ENCODE results near the gene MEMO1. TPM values are rescaled to one million over a fixed set of nuclear protein-coding genes. Genes with fewer than 3 reads are reported as not detected.
"Not testable (repeated sequence)": the region's sequence is repeated elsewhere in the genome, so short reads cannot be mapped to it uniquely, and the experiment has no call there.

The MEMO1 gene
- total and polyA plus RNA-seq, 2 donors (not counting 1 experiment from before 2014, with no cell fraction given): 44.8 to 65.8 TPM

DNA sequence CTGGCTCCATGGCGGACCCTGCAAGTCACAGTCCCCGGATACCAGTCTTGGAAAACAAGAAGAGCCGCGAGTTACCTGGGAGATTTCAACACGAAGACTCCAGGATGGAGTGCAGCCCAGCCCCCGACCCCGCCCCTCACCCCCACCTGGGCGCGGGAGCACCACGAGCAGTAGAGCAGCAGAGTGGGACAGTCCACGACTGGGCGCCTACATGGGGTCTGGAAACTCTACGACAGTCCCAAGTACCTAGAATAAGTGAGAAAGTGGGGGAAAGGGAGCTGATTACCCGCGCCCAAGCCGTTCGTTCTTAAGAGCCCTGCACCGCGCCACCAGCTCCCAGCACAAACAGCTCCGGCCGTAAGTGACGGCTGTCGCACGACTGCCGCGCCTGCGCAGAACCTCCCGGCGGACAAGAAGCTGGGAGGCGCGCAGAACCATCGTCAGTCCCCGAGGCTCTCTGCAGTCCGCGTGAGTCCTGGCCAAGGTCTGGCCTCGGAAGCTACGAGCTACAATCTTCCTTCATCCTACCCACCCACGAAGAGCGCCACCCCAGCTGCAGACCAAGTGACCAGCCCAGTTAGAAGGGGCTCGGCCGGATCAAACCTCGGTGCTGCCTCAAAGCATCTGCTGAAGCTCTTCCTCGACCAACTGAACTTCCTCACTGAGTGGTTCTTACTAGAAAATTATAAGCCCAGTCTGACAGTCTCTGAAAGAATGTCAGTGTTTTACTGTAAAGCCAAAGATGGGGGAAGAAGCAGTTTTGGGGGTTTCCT, 28.8 kb upstream of the MEMO1 start, which contains the start of gene DPY30:
Gene DPY30, minus strand, starts transcription at position 359 of the 773 bp plus-strand sequence. Its CDS starts 349 bp downstream, at position 10.
- H3K36me3 ChIP-seq (replicated peaks in 1 of 2; ENCODE audit: control extremely low read depth in 1 of 2, control insufficient read depth in 1 of 2, extremely low read depth in 1 of 2, insufficient read depth in 2 of 2, low read length in 1 of 2): peaks cover 0 to 8% of the 10 kb centered on the region in 2 experiments
- CTCF ChIA-PET: interaction anchor here (0.5 to 2.6 kb wide), 8 partner anchors 17 to 121 kb away, joined by 3 to 16 read pairs (median 4); partner anchors contain the start of genes MEMO1 and SPAST
- POLR2A ChIA-PET: interaction anchor here (0.6 to 2.5 kb wide), 6 partner anchors 16 to 56 kb away, joined by 3 to 27 read pairs (median 4); partner anchors contain the start of genes MEMO1 and SPAST
- no peaks in the 10 kb centered on the region for H4K20me1 ChIP-seq (ENCODE audit: control insufficient read depth, insufficient read depth, low read length, poor library complexity, severe bottlenecking)
- Mint-ChIP-seq H3K9me3 (ENCODE audit: insufficient read depth) (no peaks in the 10 kb centered on the region), H3K4me3 (peak within 1 kb of the TSS; percentile 97), H3K27ac (peak within 1 kb of the TSS; percentile 97), H3K4me1 (peaks cover 19% of the 10 kb centered on the region), H3K27me3 (no peaks in the 10 kb centered on the region)
- TF ChIP-seq, protein P1, sequence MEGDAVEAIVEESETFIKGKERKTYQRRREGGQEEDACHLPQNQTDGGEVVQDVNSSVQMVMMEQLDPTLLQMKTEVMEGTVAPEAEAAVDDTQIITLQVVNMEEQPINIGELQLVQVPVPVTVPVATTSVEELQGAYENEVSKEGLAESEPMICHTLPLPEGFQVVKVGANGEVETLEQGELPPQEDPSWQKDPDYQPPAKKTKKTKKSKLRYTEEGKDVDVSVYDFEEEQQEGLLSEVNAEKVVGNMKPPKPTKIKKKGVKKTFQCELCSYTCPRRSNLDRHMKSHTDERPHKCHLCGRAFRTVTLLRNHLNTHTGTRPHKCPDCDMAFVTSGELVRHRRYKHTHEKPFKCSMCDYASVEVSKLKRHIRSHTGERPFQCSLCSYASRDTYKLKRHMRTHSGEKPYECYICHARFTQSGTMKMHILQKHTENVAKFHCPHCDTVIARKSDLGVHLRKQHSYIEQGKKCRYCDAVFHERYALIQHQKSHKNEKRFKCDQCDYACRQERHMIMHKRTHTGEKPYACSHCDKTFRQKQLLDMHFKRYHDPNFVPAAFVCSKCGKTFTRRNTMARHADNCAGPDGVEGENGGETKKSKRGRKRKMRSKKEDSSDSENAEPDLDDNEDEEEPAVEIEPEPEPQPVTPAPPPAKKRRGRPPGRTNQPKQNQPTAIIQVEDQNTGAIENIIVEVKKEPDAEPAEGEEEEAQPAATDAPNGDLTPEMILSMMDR (IDR thresholded peaks at IDR 0.05): no peak
- no peak for TF ChIP-seq EZH2 (IDR thresholded peaks at IDR 0.05; ENCODE audit: borderline replicate concordance, insufficient read depth, low read depth, low read length, poor library complexity, severe bottlenecking)
- H3K4me2 ChIP-seq (replicated peaks; ENCODE audit: low read depth, low read length, poor library complexity, severe bottlenecking): peak within 1 kb of the TSS; percentile 79
- H3K9me3 ChIP-seq (ENCODE audit: control extremely low read depth in 1 of 3, control insufficient read depth in 2 of 3, insufficient read depth in 1 of 3, low read length in 2 of 3): no peaks in the 10 kb centered on the region
- ATAC-seq (ENCODE audit: low read depth): peak; percentile 95
- peaks cover 5 to 12% of the 10 kb centered on the region in 2 donors for H3K4me1 ChIP-seq (ENCODE audit: control insufficient read depth in 2 of 2, insufficient read depth in 2 of 2, low read length in 2 of 2)
- H3K27ac ChIP-seq (ENCODE audit: low read length in 2 of 2): peak within 1 kb of the TSS; percentile 73 to 76
- under 1% methylated on average over 35 of the region's 43 CpGs for WGBS (ENCODE audit: insufficient coverage)
- DNase-seq: peak; percentile 94
- H3K4me3 ChIP-seq (ENCODE audit: control extremely low read depth in 1 of 5, extremely low read depth in 1 of 5, insufficient read depth in 1 of 5, low read depth in 2 of 5, low read length in 4 of 5): peak within 1 kb of the TSS; percentile 58 to 86 (median 78)
- peak within 1 kb of the TSS; percentile 89 for H2AFZ ChIP-seq (ENCODE audit: insufficient read depth, low read depth, low read length, poor library complexity, severe bottlenecking)
- peak within 1 kb of the TSS; percentile 79 for H3K9ac ChIP-seq (ENCODE audit: low read length)
- no peaks in the 10 kb centered on the region for H3K27me3 ChIP-seq (replicated peaks in 1 of 4; ENCODE audit: control extremely low read depth in 1 of 4, control insufficient read depth in 3 of 4, insufficient read depth in 4 of 4, low read length in 3 of 4)
- peaks cover 18% of the 10 kb centered on the region for H3K79me2 ChIP-seq (ENCODE audit: control insufficient read depth, insufficient read depth, low read length)
- intact Hi-C loops (cut with micrococcal nuclease): loop anchor here (1.0 kb wide), 3 partner anchors 24 to 59 kb away; partner anchors contain the start of genes MEMO1 and SPAST

DNA sequence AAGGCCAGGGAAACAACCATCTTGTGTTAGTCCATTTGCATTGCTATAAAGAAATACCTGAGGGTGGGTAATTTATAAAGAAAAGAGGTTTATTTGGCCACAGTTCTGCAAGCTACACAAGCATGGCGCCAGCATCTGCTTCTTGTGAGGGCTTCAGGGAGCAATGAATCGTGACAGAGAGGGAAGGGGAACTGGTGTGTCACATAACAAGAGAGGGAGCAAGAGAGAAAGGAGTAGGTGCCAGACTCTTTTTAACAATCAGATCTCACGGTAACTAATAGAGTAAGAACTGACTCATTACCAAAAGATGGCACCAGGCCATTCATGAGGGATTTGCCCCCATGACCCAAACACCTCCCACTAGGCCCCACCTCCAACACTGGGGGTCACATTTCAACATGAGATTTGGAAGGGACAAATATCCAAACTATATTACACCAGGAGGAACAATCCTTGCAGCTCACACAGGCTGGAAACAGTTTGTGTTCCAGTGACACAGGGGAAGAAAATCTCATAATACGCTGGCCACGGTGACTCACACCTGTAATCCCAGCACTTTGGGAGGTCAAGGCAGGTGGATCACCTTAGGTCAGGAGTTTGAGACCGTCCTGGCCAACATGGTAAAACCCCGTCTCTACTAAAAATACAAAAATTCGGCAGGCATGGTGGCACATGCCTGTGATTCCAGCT, 23.5 kb upstream of the MEMO1 start:
- ChIA-PET POLR2A (interaction anchor here (1.1 kb wide), 1 partner anchor 29 kb away, joined by 3 read pairs; the partner anchor contains the start of gene SPAST), CTCF (interaction anchor here (1.4 kb wide), 1 partner anchor 16 kb away, joined by 4 read pairs; no protein-coding TSS in a partner anchor)
- H3K27me3 ChIP-seq (replicated peaks in 1 of 4; ENCODE audit: control extremely low read depth in 1 of 4, control insufficient read depth in 3 of 4, insufficient read depth in 4 of 4, low read length in 3 of 4); DNase-seq; intact Hi-C loops (cut with micrococcal nuclease); H3K4me2 ChIP-seq (replicated peaks; ENCODE audit: low read depth, low read length, poor library complexity, severe bottlenecking); H3K4me1 ChIP-seq (ENCODE audit: control insufficient read depth in 2 of 2, insufficient read depth in 2 of 2, low read length in 2 of 2); ATAC-seq (ENCODE audit: low read depth); H3K4me3 Mint-ChIP-seq; H3K9me3 Mint-ChIP-seq (ENCODE audit: insufficient read depth); H4K20me1 ChIP-seq (ENCODE audit: control insufficient read depth, insufficient read depth, low read length, poor library complexity, severe bottlenecking); H3K4me3 ChIP-seq (ENCODE audit: control extremely low read depth in 1 of 5, extremely low read depth in 1 of 5, insufficient read depth in 1 of 5, low read depth in 2 of 5, low read length in 4 of 5); H2AFZ ChIP-seq (ENCODE audit: insufficient read depth, low read depth, low read length, poor library complexity, severe bottlenecking); H3K9ac ChIP-seq (ENCODE audit: low read length); H3K27me3 Mint-ChIP-seq; H3K27ac ChIP-seq (ENCODE audit: low read length in 2 of 2); H3K9me3 ChIP-seq (ENCODE audit: control extremely low read depth in 1 of 3, control insufficient read depth in 2 of 3, insufficient read depth in 1 of 3, low read length in 2 of 3): not testable (repeated sequence)
- H3K27ac Mint-ChIP-seq: peak overlapping the region; percentile 42
- Histone ChIP-seq H3K36me3 (replicated peaks in 1 of 2; ENCODE audit: control extremely low read depth in 1 of 2, control insufficient read depth in 1 of 2, extremely low read depth in 1 of 2, insufficient read depth in 2 of 2, low read length in 1 of 2) (peaks cover 0 to 19% of the 10 kb centered on the region in 2 experiments), H3K79me2 (ENCODE audit: control insufficient read depth, insufficient read depth, low read length) (peaks cover 47% of the 10 kb centered on the region)
- 94% methylated on average over 6 of the region's 8 CpGs for WGBS (ENCODE audit: insufficient coverage)
- peaks cover 26% of the 10 kb centered on the region for H3K4me1 Mint-ChIP-seq

DNA sequence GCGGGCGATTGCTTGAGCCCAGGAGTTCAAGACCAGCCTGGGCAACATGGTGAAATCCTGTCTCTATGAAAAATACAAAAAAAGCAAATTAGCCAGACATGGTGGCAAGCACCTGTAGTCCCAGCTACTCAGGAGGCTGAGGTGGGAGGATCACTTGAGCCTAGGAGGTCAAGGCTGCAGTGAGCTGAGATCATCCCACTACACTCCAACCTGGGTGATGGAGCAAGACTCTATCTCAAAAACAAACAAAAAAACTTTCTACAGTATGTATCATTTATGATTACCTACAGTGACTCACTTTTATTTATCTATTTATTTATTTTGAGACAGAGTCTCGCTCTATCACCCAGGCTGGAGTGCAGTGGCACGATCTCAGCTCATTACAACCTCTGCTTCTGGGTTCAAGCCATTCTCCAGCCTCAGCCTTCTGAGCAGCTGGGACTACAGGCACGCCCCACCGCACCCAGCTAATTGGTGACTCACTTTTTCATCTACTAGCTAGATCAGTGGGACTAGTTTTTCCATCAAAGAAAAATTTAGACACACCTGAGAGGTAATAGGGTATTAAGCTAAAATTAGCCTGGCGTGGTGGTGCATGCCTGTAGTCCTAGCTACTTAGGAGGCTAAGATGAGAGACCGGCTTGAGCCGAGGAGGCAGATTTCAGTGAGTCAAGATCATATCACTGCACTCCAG, 8.1 kb upstream of the MEMO1 start:
- H3K9me3 ChIP-seq (ENCODE audit: control extremely low read depth in 1 of 3, control insufficient read depth in 2 of 3, insufficient read depth in 1 of 3, low read length in 2 of 3); H3K9me3 Mint-ChIP-seq (ENCODE audit: insufficient read depth); H3K27me3 ChIP-seq (replicated peaks in 1 of 4; ENCODE audit: control extremely low read depth in 1 of 4, control insufficient read depth in 3 of 4, insufficient read depth in 4 of 4, low read length in 3 of 4); H3K9ac ChIP-seq (ENCODE audit: low read length); DNase-seq; POLR2A ChIA-PET; H3K27ac ChIP-seq (ENCODE audit: low read length in 2 of 2); H3K27me3 Mint-ChIP-seq; H3K4me2 ChIP-seq (replicated peaks; ENCODE audit: low read depth, low read length, poor library complexity, severe bottlenecking); ATAC-seq (ENCODE audit: low read depth); intact Hi-C loops (cut with micrococcal nuclease); H4K20me1 ChIP-seq (ENCODE audit: control insufficient read depth, insufficient read depth, low read length, poor library complexity, severe bottlenecking); H3K4me1 Mint-ChIP-seq; H3K4me1 ChIP-seq (ENCODE audit: control insufficient read depth in 2 of 2, insufficient read depth in 2 of 2, low read length in 2 of 2); H3K4me3 Mint-ChIP-seq; H3K79me2 ChIP-seq (ENCODE audit: control insufficient read depth, insufficient read depth, low read length); H3K4me3 ChIP-seq (ENCODE audit: control extremely low read depth in 1 of 5, extremely low read depth in 1 of 5, insufficient read depth in 1 of 5, low read depth in 2 of 5, low read length in 4 of 5); H3K27ac Mint-ChIP-seq; H2AFZ ChIP-seq (ENCODE audit: insufficient read depth, low read depth, low read length, poor library complexity, severe bottlenecking): not testable (repeated sequence)
- peaks cover 7 to 30% of the 10 kb centered on the region in 2 experiments for H3K36me3 ChIP-seq (replicated peaks in 1 of 2; ENCODE audit: control extremely low read depth in 1 of 2, control insufficient read depth in 1 of 2, extremely low read depth in 1 of 2, insufficient read depth in 2 of 2, low read length in 1 of 2)
- 100% methylated on average over 2 of the region's 9 CpGs for WGBS (ENCODE audit: insufficient coverage)
- CTCF ChIA-PET: interaction anchor here (0.9 kb wide), 1 partner anchor 15 kb away, joined by 4 read pairs; no protein-coding TSS in a partner anchor
